Measurements from ENCODE around the gene C10orf95. TPM values are rescaled to one million over a fixed set of nuclear protein-coding genes. Genes with fewer than 3 reads are reported as not detected.
"Not testable (repeated sequence)": the region's sequence is repeated elsewhere in the genome, so short reads cannot be mapped to it uniquely, and the experiment has no call there.

C10orf95 gene
- total RNA-seq, 1 experiment from 2014 or later: 0.21 TPM

- no peaks in the 10 kb centered on the region for H3K27me3 ChIP-seq (ENCODE audit: control insufficient read depth, insufficient read depth, low read length)
- CTCF ChIA-PET: no interaction called here
- ATAC-seq (no peak), DNase-seq (ENCODE audit: low read depth, low spot score) (no peak)
- POLR2A ChIA-PET: no interaction called here
- peaks cover 10% of the 10 kb centered on the region; the same call in 1 of the 2 replicates for H3K4me1 ChIP-seq (ENCODE audit: control insufficient read depth, insufficient read depth, low read length)
- H3K9me3 ChIP-seq (ENCODE audit: control insufficient read depth, insufficient read depth, low read depth, low read length): no peaks in the 10 kb centered on the region
- intact Hi-C loops (cut with micrococcal nuclease; ENCODE audit: unreplicated experiment) (no loop called here), in situ Hi-C loops (cut with HindIII; ENCODE audit: low pct_unique_long_range_greater_than_20kb, low sequenced_read_pairs) (no loop called here)
- peak overlapping the region; percentile 29; the same call in 1 of the 2 replicates for H3K27ac ChIP-seq (ENCODE audit: low read length)
- H3K36me3 ChIP-seq (ENCODE audit: control insufficient read depth, insufficient read depth, low read length): peaks cover 5% of the 10 kb centered on the region; the same call in 1 of the 2 replicates
- TF ChIP-seq, protein P1, sequence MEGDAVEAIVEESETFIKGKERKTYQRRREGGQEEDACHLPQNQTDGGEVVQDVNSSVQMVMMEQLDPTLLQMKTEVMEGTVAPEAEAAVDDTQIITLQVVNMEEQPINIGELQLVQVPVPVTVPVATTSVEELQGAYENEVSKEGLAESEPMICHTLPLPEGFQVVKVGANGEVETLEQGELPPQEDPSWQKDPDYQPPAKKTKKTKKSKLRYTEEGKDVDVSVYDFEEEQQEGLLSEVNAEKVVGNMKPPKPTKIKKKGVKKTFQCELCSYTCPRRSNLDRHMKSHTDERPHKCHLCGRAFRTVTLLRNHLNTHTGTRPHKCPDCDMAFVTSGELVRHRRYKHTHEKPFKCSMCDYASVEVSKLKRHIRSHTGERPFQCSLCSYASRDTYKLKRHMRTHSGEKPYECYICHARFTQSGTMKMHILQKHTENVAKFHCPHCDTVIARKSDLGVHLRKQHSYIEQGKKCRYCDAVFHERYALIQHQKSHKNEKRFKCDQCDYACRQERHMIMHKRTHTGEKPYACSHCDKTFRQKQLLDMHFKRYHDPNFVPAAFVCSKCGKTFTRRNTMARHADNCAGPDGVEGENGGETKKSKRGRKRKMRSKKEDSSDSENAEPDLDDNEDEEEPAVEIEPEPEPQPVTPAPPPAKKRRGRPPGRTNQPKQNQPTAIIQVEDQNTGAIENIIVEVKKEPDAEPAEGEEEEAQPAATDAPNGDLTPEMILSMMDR (IDR thresholded peaks at IDR 0.05): no peak
- TF ChIP-seq TCF7L2 (IDR thresholded peaks at IDR 0.05; ENCODE audit: low read depth, low read length) (no peak), SIN3A (IDR thresholded peaks at IDR 0.05; ENCODE audit: borderline replicate concordance, insufficient read depth, low read depth, low read length) (no peak), POLR2AphosphoS5 (IDR thresholded peaks at IDR 0.05; ENCODE audit: low read depth, low read length) (no peak)
- TF ChIP-seq, protein P2, sequence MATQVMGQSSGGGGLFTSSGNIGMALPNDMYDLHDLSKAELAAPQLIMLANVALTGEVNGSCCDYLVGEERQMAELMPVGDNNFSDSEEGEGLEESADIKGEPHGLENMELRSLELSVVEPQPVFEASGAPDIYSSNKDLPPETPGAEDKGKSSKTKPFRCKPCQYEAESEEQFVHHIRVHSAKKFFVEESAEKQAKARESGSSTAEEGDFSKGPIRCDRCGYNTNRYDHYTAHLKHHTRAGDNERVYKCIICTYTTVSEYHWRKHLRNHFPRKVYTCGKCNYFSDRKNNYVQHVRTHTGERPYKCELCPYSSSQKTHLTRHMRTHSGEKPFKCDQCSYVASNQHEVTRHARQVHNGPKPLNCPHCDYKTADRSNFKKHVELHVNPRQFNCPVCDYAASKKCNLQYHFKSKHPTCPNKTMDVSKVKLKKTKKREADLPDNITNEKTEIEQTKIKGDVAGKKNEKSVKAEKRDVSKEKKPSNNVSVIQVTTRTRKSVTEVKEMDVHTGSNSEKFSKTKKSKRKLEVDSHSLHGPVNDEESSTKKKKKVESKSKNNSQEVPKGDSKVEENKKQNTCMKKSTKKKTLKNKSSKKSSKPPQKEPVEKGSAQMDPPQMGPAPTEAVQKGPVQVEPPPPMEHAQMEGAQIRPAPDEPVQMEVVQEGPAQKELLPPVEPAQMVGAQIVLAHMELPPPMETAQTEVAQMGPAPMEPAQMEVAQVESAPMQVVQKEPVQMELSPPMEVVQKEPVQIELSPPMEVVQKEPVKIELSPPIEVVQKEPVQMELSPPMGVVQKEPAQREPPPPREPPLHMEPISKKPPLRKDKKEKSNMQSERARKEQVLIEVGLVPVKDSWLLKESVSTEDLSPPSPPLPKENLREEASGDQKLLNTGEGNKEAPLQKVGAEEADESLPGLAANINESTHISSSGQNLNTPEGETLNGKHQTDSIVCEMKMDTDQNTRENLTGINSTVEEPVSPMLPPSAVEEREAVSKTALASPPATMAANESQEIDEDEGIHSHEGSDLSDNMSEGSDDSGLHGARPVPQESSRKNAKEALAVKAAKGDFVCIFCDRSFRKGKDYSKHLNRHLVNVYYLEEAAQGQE (IDR thresholded peaks at IDR 0.05; ENCODE audit: insufficient read depth in 1 of 2, low read depth in 2 of 2, low read length in 1 of 2): no peak
- H3K4me3 ChIP-seq (ENCODE audit: low read depth in 2 of 2, low read length in 2 of 2): no peak overlapping the region
- no TSS peak for BruUV-seq (replicated peaks)
Measured at GRCh38 chr10:102455893-102456471, 4.6 kb upstream of the C10orf95 start.

DNA sequence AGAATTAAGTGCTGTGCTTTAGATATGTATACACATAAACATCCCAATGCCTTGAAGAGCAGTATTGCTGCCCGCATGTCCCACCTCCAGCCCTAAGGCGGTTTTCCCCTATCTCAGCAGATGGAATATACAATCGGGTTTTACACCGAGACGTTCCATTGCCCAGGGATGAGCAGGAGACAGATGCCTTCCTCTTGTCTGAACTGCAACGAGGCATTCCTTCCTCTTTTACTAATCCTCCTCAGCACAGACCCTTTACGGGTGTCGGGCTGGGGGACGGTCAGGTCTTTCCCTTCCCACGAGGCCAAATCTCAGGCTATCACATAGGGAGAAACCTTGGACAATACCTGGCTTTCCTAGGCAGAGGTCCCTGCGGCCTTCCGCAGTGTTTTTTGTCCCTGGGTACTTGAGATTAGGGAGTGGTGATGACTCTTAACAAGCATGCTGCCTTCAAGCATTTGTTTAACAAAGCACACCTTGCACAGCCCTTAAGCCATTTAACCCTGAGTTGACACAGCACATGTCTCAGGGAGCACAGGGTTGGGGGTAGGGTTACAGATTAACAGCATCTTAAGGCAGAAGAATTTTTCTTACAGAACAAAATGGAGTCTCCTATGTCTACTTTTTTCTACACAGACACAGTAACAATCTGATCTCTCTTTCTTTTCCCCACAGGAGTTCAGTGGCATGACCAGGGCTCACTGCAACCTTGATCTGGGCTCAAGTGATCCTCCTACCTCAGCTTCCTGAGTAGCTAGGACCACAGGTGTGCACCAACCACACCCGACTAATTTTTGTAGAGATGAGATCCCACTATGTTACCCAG is 3.5 kb upstream of the C10orf95 start:
- H3K27ac ChIP-seq (ENCODE audit: low read length): not testable (repeated sequence)

DNA sequence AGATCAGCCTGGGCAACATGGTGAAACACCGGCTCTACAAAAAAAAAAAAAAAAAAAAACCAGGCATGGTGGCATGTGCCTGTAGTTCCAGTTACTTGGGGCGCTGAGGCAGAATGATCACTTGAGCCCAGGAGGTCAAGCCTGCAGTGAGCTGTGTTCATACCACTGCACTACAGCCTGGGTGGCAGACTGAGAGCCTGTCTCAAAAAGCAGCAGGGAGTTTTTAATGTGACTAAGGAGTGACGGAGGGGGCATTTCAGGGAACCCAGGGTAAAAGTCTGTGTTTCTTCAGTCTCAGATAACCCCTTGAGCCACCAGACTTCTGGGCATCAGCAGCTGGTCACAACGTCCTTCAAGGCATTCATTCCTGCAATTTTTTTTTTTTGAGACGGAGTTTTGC is 2.2 kb upstream of the C10orf95 start:
- Histone ChIP-seq H3K27ac (ENCODE audit: low read length) (no peak overlapping the region), H3K4me3 (ENCODE audit: low read depth in 2 of 2, low read length in 2 of 2) (no peak overlapping the region), H3K27me3 (ENCODE audit: control insufficient read depth, insufficient read depth, low read length) (no peaks in the 10 kb centered on the region), H3K9me3 (ENCODE audit: control insufficient read depth, insufficient read depth, low read depth, low read length) (no peaks in the 10 kb centered on the region), H3K36me3 (ENCODE audit: control insufficient read depth, insufficient read depth, low read length) (peaks cover 11% of the 10 kb centered on the region; the same call in 1 of the 2 replicates), H3K4me1 (ENCODE audit: control insufficient read depth, insufficient read depth, low read length) (peaks cover 14% of the 10 kb centered on the region; the same call in 1 of the 2 replicates)
- DNase-seq (ENCODE audit: low read depth, low spot score) (no peak), ATAC-seq (no peak)
- ChIA-PET POLR2A (no interaction called here), CTCF (interaction anchor here (0.7 to 1.0 kb wide), 2 partner anchors 21 to 25 kb away, joined by 3 to 6 read pairs; partner anchors contain the start of gene CUEDC2)
- in situ Hi-C loops (cut with HindIII; ENCODE audit: low pct_unique_long_range_greater_than_20kb, low sequenced_read_pairs): no loop called here
- intact Hi-C loops (cut with micrococcal nuclease; ENCODE audit: unreplicated experiment): no loop called here
- TF ChIP-seq, protein P1 (IDR thresholded peaks at IDR 0.05): no peak
- TF ChIP-seq POLR2AphosphoS5 (IDR thresholded peaks at IDR 0.05; ENCODE audit: low read depth, low read length) (no peak), TCF7L2 (IDR thresholded peaks at IDR 0.05; ENCODE audit: low read depth, low read length) (no peak), SIN3A (IDR thresholded peaks at IDR 0.05; ENCODE audit: borderline replicate concordance, insufficient read depth, low read depth, low read length) (no peak)
- TF ChIP-seq, protein P2 (IDR thresholded peaks at IDR 0.05; ENCODE audit: insufficient read depth in 1 of 2, low read depth in 2 of 2, low read length in 1 of 2): no peak
- BruUV-seq (replicated peaks): no TSS peak

More for the DNA sequence above, 3.5 kb upstream of the C10orf95 start:
- CTCF ChIA-PET; H3K27me3 ChIP-seq (ENCODE audit: control insufficient read depth, insufficient read depth, low read length); H3K4me3 ChIP-seq (ENCODE audit: low read depth in 2 of 2, low read length in 2 of 2); H3K4me1 ChIP-seq (ENCODE audit: control insufficient read depth, insufficient read depth, low read length); in situ Hi-C loops (cut with HindIII; ENCODE audit: low pct_unique_long_range_greater_than_20kb, low sequenced_read_pairs); H3K36me3 ChIP-seq (ENCODE audit: control insufficient read depth, insufficient read depth, low read length); intact Hi-C loops (cut with micrococcal nuclease; ENCODE audit: unreplicated experiment); H3K9me3 ChIP-seq (ENCODE audit: control insufficient read depth, insufficient read depth, low read depth, low read length); POLR2A ChIA-PET; DNase-seq (ENCODE audit: low read depth, low spot score); ATAC-seq: not testable (repeated sequence)
- TSS peak; percentile 57 for BruUV-seq (replicated peaks)

Data from Panc1 (cell line).